Measurements from ENCODE around the gene PPP1R3D.
A peak's percentile ranks its signal among the peaks of the same experiment; 100 is the strongest.

The PPP1R3D gene

GRCh38 chr20:59940129-59940955, at the start of gene PPP1R3D, which contains the start of gene FAM217B:
PPP1R3D (minus strand) TSS chr20:59940305; CDS start chr20:59939931, 374 bp downstream.
FAM217B (plus strand) TSS chr20:59940389; CDS start chr20:59943944, 3,555 bp downstream.
- Mint-ChIP-seq H3K4me1 (peaks cover 20% of the 10 kb centered on the region), H3K9me3 (no peaks in the 10 kb centered on the region), H3K27ac (peak within 1 kb of the TSS; percentile 95), H3K36me3 (peaks cover 8% of the 10 kb centered on the region), H3K27me3 (no peaks in the 10 kb centered on the region), H3K4me3 (peak within 1 kb of the TSS; percentile 98)
- DNase-seq (ENCODE audit: low spot score in 2 of 2) (peak; percentile 78 to 82), ATAC-seq (ENCODE audit: low read depth) (peak; percentile 97)

- DNase-seq (ENCODE audit: low spot score in 2 of 2): no peak
- H3K9me3 Mint-ChIP-seq: no peaks in the 10 kb centered on the region
- H3K27ac Mint-ChIP-seq: no peak overlapping the region
Observed at GRCh38 chr20:59988141-59988540, 48.0 kb upstream of the PPP1R3D start.

DNA sequence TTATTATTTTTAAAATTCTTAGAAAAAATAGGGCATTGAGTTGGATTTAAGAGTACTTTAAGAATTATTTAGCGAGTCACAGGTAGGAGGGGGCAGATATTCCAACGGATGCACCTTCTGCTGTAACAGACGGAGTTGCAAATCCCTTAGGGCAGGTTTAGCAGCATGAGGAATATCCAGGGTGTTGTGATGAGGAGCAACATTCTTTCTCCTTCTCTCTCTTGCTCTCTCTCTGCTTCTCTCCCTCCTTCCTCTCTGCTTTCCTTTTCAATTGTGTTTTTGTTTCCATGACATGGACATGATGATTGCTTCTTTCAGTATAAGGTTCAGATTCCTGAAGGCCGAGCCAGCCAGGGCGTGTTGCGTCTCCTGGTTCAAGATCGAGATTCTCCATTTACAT, 47.0 kb upstream of the PPP1R3D start:
- no peak for DNase-seq (ENCODE audit: low spot score in 2 of 2)
- Mint-ChIP-seq H3K9me3 (no peaks in the 10 kb centered on the region), H3K27me3 (no peaks in the 10 kb centered on the region), H3K27ac (no peak overlapping the region), H3K36me3 (peaks cover 7% of the 10 kb centered on the region), H3K4me3 (no peak overlapping the region), H3K4me1 (peaks cover 2% of the 10 kb centered on the region)
- no peak for ATAC-seq (ENCODE audit: low read depth)

More at GRCh38 chr20:59988141-59988540, 48.0 kb upstream of the PPP1R3D start:
- Mint-ChIP-seq H3K27me3 (no peaks in the 10 kb centered on the region), H3K4me1 (peaks cover 2% of the 10 kb centered on the region), H3K36me3 (peaks cover 6% of the 10 kb centered on the region), H3K4me3 (no peak overlapping the region)
- no peak for ATAC-seq (ENCODE audit: low read depth)

GRCh38 chr20:59985864-59986263, 45.8 kb upstream of the PPP1R3D start:
- peaks cover 1% of the 10 kb centered on the region for H3K9me3 Mint-ChIP-seq

DNA sequence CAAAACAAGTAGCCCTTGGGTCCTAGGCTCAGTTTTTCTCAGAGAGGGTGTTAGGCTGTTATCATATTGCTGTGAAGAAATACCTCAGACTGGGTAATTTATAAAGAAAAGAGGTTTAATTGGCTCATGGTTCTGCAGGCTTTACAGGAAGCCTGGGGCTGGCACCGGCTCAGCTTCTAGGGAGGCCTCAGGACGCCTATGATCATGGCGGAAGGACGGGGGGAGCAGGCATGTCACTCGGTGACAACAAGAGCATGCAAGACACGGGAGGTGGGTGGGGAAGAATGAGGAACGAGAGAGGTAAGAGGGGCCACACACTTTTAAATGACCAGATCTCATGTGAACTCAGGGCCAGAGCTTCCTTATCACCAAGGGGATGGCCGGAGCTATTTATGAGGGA, 45.1 kb upstream of the PPP1R3D start:
- Mint-ChIP-seq H3K27ac (peak overlapping the region; percentile 54), H3K4me3 (no peak overlapping the region), H3K36me3 (peaks cover 9% of the 10 kb centered on the region), H3K27me3 (no peaks in the 10 kb centered on the region), H3K4me1 (peaks cover 2% of the 10 kb centered on the region), H3K9me3 (peaks cover 1% of the 10 kb centered on the region)
- no peak for DNase-seq (ENCODE audit: low spot score in 2 of 2)
- no peak for ATAC-seq (ENCODE audit: low read depth)

More at GRCh38 chr20:59985864-59986263, 45.8 kb upstream of the PPP1R3D start:
- ATAC-seq (ENCODE audit: low read depth) (no peak), DNase-seq (ENCODE audit: low spot score in 2 of 2) (no peak)
- Mint-ChIP-seq H3K27ac (no peak overlapping the region), H3K36me3 (peaks cover 7% of the 10 kb centered on the region), H3K4me1 (peaks cover 2% of the 10 kb centered on the region), H3K27me3 (no peaks in the 10 kb centered on the region), H3K4me3 (no peak overlapping the region)

- Mint-ChIP-seq H3K27me3 (no peaks in the 10 kb centered on the region), H3K9me3 (peaks cover 1% of the 10 kb centered on the region)
- no peak for DNase-seq (ENCODE audit: low spot score in 2 of 2)
Observed at GRCh38 chr20:59984541-59984940, 44.4 kb upstream of the PPP1R3D start.

GRCh38 chr20:59983076-59983475, 43.0 kb upstream of the PPP1R3D start:
- peaks cover 2% of the 10 kb centered on the region for H3K4me1 Mint-ChIP-seq
- no peak overlapping the region for H3K27ac Mint-ChIP-seq
- no peak for ATAC-seq (ENCODE audit: low read depth)

More at GRCh38 chr20:59984541-59984940, 44.4 kb upstream of the PPP1R3D start:
- Mint-ChIP-seq H3K4me3 (no peak overlapping the region), H3K27ac (peak overlapping the region; percentile 54), H3K36me3 (peaks cover 7% of the 10 kb centered on the region), H3K4me1 (peaks cover 2% of the 10 kb centered on the region)
- no peak for ATAC-seq (ENCODE audit: low read depth)

GRCh38 chr20:59977086-59977485, 37.0 kb upstream of the PPP1R3D start:
- no peak for DNase-seq (ENCODE audit: low spot score in 2 of 2)

More at GRCh38 chr20:59983076-59983475, 43.0 kb upstream of the PPP1R3D start:
- no peak overlapping the region for H3K4me3 Mint-ChIP-seq
- no peaks in the 10 kb centered on the region for H3K27me3 Mint-ChIP-seq
- H3K9me3 Mint-ChIP-seq: peaks cover 1% of the 10 kb centered on the region
- no peak for DNase-seq (ENCODE audit: low spot score in 2 of 2)
- H3K36me3 Mint-ChIP-seq: peaks cover 5% of the 10 kb centered on the region

GRCh38 chr20:59976156-59976782, 36.2 kb upstream of the PPP1R3D start:
- no peak overlapping the region for H3K4me3 Mint-ChIP-seq
- ATAC-seq (ENCODE audit: low read depth) (no peak), DNase-seq (ENCODE audit: low spot score in 2 of 2) (no peak)
- H3K27ac Mint-ChIP-seq: no peak overlapping the region
- H3K36me3 Mint-ChIP-seq: peaks cover 10% of the 10 kb centered on the region
- no peaks in the 10 kb centered on the region for H3K4me1 Mint-ChIP-seq
- H3K9me3 Mint-ChIP-seq: no peaks in the 10 kb centered on the region
- no peaks in the 10 kb centered on the region for H3K27me3 Mint-ChIP-seq

More at GRCh38 chr20:59977086-59977485, 37.0 kb upstream of the PPP1R3D start:
- no peaks in the 10 kb centered on the region for H3K27me3 Mint-ChIP-seq
- H3K27ac Mint-ChIP-seq: no peak overlapping the region
- no peak for ATAC-seq (ENCODE audit: low read depth)
- H3K9me3 Mint-ChIP-seq: peaks cover 1% of the 10 kb centered on the region
- peaks cover 10% of the 10 kb centered on the region for H3K36me3 Mint-ChIP-seq
- no peak overlapping the region for H3K4me3 Mint-ChIP-seq
- H3K4me1 Mint-ChIP-seq: no peaks in the 10 kb centered on the region

DNA sequence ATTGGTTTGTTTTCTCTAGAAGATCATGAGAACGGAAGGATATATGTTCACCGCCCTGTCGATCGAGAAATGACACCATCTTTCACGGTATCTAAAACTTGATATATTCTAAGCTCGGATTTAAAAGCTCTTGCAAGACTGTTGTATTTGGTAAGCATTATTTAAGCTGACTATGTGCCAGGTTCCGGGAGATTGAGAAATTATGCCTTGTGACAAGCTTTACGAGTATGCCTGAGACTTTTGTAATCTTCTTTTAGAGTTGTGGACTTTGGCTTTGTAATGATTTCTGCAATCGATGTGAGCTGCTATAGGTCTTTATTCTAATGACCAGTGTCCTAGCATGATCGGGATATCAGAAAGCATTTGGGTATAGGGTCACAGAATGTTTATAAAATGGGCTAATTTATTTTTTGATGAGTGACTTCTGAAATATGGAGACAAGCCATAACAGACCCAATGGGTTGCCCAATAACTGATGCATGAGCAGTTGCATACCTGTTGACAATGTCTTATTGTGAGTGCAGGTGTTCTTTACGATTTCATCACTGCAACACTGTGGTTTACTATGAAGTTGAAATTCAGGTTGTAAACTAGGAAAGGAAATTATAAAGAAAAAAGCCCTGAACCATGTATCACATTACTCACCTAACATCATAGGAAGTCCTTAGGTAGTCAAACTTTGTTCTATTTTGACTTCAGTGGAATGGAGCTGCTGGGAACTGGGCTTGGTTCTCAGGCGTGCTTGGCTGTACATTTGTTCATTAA, 32.1 kb upstream of the PPP1R3D start:
- ATAC-seq (ENCODE audit: low read depth) (no peak), DNase-seq (ENCODE audit: low spot score in 2 of 2) (no peak)
- no peaks in the 10 kb centered on the region for H3K27me3 Mint-ChIP-seq
- no peak overlapping the region for H3K27ac Mint-ChIP-seq
- H3K4me1 Mint-ChIP-seq: no peaks in the 10 kb centered on the region
- no peaks in the 10 kb centered on the region for H3K9me3 Mint-ChIP-seq
- peaks cover 8% of the 10 kb centered on the region for H3K36me3 Mint-ChIP-seq
- no peak overlapping the region for H3K4me3 Mint-ChIP-seq

- Mint-ChIP-seq H3K4me1 (no peaks in the 10 kb centered on the region), H3K9me3 (no peaks in the 10 kb centered on the region), H3K27ac (no peak overlapping the region), H3K27me3 (no peaks in the 10 kb centered on the region), H3K36me3 (peaks cover 8% of the 10 kb centered on the region), H3K4me3 (no peak overlapping the region)
- ATAC-seq (ENCODE audit: low read depth) (no peak), DNase-seq (ENCODE audit: low spot score in 2 of 2) (no peak)
Observed at GRCh38 chr20:59971428-59971827, 31.3 kb upstream of the PPP1R3D start.

GRCh38 chr20:59966428-59966827, 26.3 kb upstream of the PPP1R3D start:
- DNase-seq (ENCODE audit: low spot score in 2 of 2): no peak
- Mint-ChIP-seq H3K27ac (no peak overlapping the region), H3K4me1 (no peaks in the 10 kb centered on the region)

DNA sequence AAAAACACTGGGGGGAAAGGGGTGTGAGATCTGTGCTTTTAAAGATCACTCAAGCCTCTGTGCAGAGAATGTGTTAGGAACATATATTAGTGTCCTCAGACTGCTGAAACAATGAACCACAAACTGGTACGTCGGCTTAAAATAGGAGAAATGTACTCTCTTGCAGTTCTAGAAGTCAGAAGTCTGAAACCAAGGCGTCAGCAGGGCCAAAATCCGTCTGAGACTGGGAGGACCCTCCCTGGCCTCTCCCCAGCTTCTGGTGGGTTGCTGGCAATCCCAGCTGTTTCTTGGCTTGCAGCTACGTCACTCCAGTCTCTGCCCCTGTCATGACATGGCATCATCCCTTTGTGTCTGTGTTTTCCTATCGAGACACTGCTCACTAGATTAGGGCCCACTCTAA, 22.1 kb upstream of the PPP1R3D start:
- ATAC-seq (ENCODE audit: low read depth): no peak
- Mint-ChIP-seq H3K36me3 (peaks cover 6% of the 10 kb centered on the region), H3K27me3 (no peaks in the 10 kb centered on the region), H3K9me3 (no peaks in the 10 kb centered on the region), H3K4me3 (no peak overlapping the region), H3K4me1 (no peaks in the 10 kb centered on the region), H3K27ac (no peak overlapping the region)
- no peak for DNase-seq (ENCODE audit: low spot score in 2 of 2)

More at GRCh38 chr20:59966428-59966827, 26.3 kb upstream of the PPP1R3D start:
- no peak overlapping the region for H3K4me3 Mint-ChIP-seq
- no peaks in the 10 kb centered on the region for H3K36me3 Mint-ChIP-seq
- H3K27me3 Mint-ChIP-seq: no peaks in the 10 kb centered on the region
- ATAC-seq (ENCODE audit: low read depth): no peak
- no peaks in the 10 kb centered on the region for H3K9me3 Mint-ChIP-seq

- no peak overlapping the region for H3K4me3 Mint-ChIP-seq
- no peak overlapping the region for H3K27ac Mint-ChIP-seq
- H3K4me1 Mint-ChIP-seq: no peaks in the 10 kb centered on the region
- DNase-seq (ENCODE audit: low spot score in 2 of 2): no peak
- H3K9me3 Mint-ChIP-seq: no peaks in the 10 kb centered on the region
- no peaks in the 10 kb centered on the region for H3K27me3 Mint-ChIP-seq
- no peak for ATAC-seq (ENCODE audit: low read depth)
- H3K36me3 Mint-ChIP-seq: peaks cover 6% of the 10 kb centered on the region
Observed at GRCh38 chr20:59961423-59961822, 21.3 kb upstream of the PPP1R3D start.
